Spinal cord (tissue), 10 donors: ENCODE data around the gene KRT7. TPM values are rescaled to one million over a fixed set of nuclear protein-coding genes. Genes with fewer than 3 reads are reported as not detected.

ENCODE experiments used
- DNase-seq, 6 donors: peaks; one replicate each; pipeline versions ENCODE4 v3.0.0 to v3.0.0-alpha.2; 2013 to 2015; ENCODE audit warnings: low spot score in 6 of 6, low read depth in 4 of 6
- H3K27ac ChIP-seq: one replicate; pipeline ENCODE4 v1.5.1; 2013; ENCODE audit warnings: low read depth, low read length, control low read depth
- H3K27me3 ChIP-seq: one replicate; pipeline ENCODE4 v1.6.1; 2013; ENCODE audit warnings: low read length; ENCODE audit not compliant: control insufficient read depth, insufficient read depth
- H3K36me3 ChIP-seq: one replicate; pipeline ENCODE4 v1.6.1; 2013; ENCODE audit warnings: low read length; ENCODE audit not compliant: control insufficient read depth, insufficient read depth
- H3K4me1 ChIP-seq: one replicate; pipeline ENCODE4 v1.6.1; 2013; ENCODE audit warnings: low read length; ENCODE audit not compliant: control insufficient read depth, insufficient read depth
- H3K4me3 ChIP-seq: one replicate; pipeline ENCODE4 v1.5.1; 2013; ENCODE audit warnings: low read depth, low read length, control low read depth
- H3K9me3 ChIP-seq: one replicate; pipeline ENCODE4 v1.6.1; 2013; ENCODE audit warnings: low read length; ENCODE audit not compliant: control insufficient read depth, insufficient read depth
- WGBS: methylation state at CpG from one replicate; pipeline ENCODE4 v1.1.5; 2013; ENCODE audit warnings: missing lambda C conversion rate; ENCODE audit not compliant: insufficient coverage; 5-methylcytosine and 5-hydroxymethylcytosine counted together
- polyA plus RNA-seq, 2 donors: library from polyadenylated mRNA; unstranded; fragments of 120-200 nt; gene quantifications; one replicate each; pipeline ENCODE4 v1.2.1, GENCODE V29; 2013; ENCODE audit not compliant: insufficient read length in 2 of 2
- total RNA-seq, 2 donors: library from RNA; depleted of rRNA in 1 of 2; stranded (reverse); fragments of 120-200 nt in 1 of 2; fragments of >200 nt in 1 of 2; gene quantifications; one replicate each; pipeline versions ENCODE4 v1.2.3 to v1.2.4, GENCODE V29; 2013 to 2014
- donor health status: healthy.

Gene KRT7
- total and polyA plus RNA-seq, 4 donors: 0.33 to 1.2 (median 0.63) TPM; not detected in 1

DNA sequence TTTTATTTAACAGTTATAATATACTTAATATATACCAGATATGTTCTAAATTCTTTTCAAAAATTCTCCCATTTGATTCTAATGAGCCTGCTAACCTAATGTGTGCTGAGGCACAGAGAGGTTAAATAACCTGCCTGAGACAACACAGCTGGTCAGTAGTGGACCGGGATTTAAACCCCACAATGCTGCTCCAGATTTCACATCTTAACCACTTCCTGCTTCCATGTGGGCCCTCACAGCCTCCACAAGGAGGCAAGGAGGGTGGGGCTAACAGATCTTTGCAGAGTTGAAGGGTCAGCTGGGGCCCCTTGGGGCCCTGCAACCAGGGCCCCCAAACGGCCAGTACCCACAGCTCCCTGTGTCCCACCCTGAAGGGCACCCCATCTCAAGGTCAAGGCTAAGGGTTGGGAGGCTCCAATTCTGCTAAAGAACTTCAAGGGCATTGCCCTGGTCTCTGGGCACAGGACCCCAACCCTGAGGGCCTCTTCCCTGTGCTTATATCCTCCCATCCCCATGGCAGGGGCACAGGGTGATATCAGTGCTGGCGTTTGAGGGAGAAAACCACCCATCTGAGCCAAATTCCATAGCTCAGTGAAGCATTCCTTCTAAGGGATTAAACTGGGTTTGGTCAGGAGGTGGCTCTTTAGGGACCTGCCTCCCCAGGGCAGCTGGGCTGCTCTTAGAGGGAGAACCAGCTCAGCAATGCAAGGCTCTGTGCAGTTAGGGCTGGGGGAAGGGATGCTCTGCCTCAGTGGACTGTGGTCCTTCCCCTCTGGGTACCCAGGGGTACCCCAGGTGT lies 43.5 kb upstream of the KRT7 start:
- peaks cover 43% of the 10 kb centered on the region for H3K4me1 ChIP-seq
- H3K4me3 ChIP-seq: no peak overlapping the region
- DNase-seq: no peak
- H3K9me3 ChIP-seq: no peaks in the 10 kb centered on the region
- no peaks in the 10 kb centered on the region for H3K36me3 ChIP-seq
- no peak overlapping the region for H3K27ac ChIP-seq
- H3K27me3 ChIP-seq: no peaks in the 10 kb centered on the region
- 79% methylated on average over 2 of the region's 3 CpGs for WGBS

DNA sequence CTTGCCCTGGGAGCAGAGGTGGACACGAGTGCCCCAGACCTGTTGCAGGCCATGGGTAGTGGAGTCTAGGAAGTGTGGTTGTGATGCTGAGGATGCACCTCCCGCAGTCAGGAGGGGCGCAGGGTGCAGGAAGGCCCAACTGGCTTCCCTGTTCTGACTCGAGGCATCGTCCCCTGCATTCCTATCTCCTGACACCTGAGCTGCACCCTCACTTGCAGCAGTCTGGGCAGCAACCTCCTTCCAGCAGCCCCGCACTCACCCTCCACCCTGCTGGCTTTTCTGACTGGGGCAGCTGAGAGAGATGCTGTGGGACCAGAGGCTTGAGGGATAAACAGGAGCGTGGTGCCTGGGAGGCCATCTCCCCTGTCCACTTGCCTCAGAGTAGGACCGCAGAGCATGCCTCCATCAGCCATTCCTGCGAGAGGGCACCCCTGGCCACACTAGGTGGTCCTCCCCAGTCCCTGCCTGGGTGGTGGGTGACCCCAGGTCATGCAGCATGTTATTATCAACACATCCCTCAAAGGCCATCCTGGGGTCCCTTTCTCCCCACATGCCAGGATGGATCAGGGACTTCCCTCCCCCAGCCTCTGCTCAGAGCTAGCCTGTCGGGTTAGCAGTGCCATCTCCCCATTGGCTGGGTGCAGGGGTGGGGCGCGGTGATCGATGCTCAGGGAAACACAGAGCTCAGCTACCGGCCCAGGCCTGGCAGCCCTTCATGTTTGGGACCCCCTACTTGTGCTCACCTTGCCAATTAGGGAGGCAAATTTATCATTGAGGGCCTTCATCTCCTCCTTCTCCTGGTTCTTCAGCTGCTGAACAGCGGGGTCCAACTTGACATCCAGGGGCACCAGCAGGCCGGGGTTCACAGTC lies 41.9 kb upstream of the KRT7 start:
- Histone ChIP-seq H3K9me3 (no peaks in the 10 kb centered on the region), H3K36me3 (no peaks in the 10 kb centered on the region), H3K27me3 (no peaks in the 10 kb centered on the region), H3K27ac (no peak overlapping the region), H3K4me1 (peaks cover 39% of the 10 kb centered on the region), H3K4me3 (no peak overlapping the region)
- WGBS: 66% methylated on average over 16 of the region's 16 CpGs
- no peak for DNase-seq

DNA sequence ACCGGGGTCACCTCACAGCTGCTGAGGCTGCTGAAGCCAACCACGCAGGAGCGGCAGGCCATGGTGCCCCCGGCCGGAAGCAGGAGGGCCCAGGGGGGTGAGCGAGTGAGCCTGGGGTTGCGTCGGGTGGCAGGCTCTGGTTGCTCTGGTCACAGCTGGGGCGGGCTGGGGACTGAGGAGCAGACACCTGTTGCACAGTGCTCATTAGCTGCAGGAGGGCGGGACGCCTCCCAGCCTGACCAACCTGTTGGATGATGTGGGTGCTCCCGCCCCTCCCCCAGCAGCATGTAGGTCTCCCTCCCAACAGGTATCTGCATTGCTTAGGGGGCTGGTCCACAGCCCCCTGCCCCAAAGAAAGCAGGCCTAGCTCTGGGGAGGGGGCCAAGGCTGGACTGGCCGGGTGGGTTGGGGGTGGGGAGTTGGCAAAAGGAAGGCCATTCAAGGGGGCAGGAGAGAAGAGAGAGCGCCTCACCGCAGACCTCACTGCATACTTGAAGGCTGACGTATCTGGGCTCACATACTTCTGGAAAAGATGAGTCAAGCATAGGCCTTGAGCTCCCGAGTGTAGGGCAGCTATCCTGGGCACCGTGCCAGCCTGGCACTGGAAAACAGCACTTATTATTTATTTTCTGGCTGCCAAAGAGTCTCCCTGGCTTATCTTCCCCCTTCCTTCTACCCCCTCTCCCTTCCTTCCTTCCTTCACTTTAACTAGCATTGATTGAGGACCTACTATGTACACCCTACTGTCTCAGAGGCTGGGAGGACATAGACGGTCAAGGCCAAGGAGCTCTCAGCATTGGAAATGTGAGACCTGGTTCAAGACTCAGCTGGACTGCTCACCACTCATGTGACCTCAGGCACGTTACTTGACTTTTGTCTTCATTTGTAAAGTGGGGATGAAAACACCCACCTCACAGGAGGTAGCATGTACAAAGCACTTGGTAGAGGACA lies 40.9 kb upstream of the KRT7 start, which contains the start of gene KRT80:
KRT80 (minus strand) TSS at position 174 of the 951 bp plus-strand sequence; CDS start at position 62, 112 bp downstream.
- Histone ChIP-seq H3K27me3 (no peaks in the 10 kb centered on the region), H3K36me3 (no peaks in the 10 kb centered on the region), H3K27ac (peak within 1 kb of the TSS; percentile 47), H3K4me3 (no peak within 1 kb of the TSS), H3K9me3 (no peaks in the 10 kb centered on the region), H3K4me1 (peaks cover 39% of the 10 kb centered on the region)
- WGBS: 58% methylated on average over 18 of the region's 20 CpGs
- peak in 3 of 6 donors; percentile 45 to 78 (median 75) for DNase-seq

DNA sequence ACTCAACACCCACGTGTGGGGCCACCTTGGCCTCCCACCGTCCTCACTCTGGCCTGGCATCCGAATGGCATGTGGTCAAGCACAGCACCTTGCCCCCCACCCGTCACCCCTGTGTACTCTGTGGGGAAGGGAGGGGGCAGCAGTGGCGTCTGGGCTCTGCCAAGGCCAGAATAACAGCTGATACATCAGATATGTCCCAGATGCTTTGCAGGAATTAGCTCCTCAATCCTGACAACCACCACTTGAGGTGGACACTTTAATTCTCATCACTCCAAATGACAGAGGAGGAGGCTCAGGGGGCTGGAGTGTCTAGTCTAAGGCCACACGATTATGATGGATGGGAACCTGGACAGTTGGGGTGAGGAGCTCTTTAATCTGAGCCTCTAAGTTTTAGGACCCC lies 39.5 kb upstream of the KRT7 start:
- 80% methylated on average over 1 of the region's 6 CpGs for WGBS
- Histone ChIP-seq H3K9me3 (no peaks in the 10 kb centered on the region), H3K27ac (no peak overlapping the region), H3K4me3 (no peak overlapping the region), H3K36me3 (no peaks in the 10 kb centered on the region), H3K4me1 (peaks cover 47% of the 10 kb centered on the region), H3K27me3 (no peaks in the 10 kb centered on the region)
- DNase-seq: no peak

DNA sequence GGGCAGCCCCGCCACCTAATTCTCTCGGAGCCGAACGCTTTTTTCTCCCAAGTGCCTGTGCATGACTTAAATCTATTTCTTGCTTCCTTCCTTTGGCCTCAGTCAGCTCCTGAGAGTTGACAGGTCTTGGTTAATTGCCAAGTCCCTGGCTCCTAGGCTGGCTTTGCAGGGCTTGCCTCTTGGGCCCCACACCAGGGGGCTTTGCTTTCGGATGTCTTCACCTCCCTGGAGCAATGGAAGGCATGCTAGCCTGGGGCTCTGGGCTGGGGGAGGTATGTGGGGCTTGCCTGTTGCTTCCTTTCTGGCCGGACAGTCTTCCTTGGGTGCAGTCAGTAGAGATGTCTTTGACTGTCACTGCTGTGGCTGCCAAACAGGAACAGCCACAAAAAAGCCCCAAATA lies 39.1 kb upstream of the KRT7 start:
- 48% methylated on average over 5 of the region's 6 CpGs for WGBS
- Histone ChIP-seq H3K36me3 (no peaks in the 10 kb centered on the region), H3K4me3 (no peak overlapping the region), H3K9me3 (no peaks in the 10 kb centered on the region), H3K27ac (no peak overlapping the region), H3K4me1 (peaks cover 51% of the 10 kb centered on the region), H3K27me3 (no peaks in the 10 kb centered on the region)
- no peak for DNase-seq

DNA sequence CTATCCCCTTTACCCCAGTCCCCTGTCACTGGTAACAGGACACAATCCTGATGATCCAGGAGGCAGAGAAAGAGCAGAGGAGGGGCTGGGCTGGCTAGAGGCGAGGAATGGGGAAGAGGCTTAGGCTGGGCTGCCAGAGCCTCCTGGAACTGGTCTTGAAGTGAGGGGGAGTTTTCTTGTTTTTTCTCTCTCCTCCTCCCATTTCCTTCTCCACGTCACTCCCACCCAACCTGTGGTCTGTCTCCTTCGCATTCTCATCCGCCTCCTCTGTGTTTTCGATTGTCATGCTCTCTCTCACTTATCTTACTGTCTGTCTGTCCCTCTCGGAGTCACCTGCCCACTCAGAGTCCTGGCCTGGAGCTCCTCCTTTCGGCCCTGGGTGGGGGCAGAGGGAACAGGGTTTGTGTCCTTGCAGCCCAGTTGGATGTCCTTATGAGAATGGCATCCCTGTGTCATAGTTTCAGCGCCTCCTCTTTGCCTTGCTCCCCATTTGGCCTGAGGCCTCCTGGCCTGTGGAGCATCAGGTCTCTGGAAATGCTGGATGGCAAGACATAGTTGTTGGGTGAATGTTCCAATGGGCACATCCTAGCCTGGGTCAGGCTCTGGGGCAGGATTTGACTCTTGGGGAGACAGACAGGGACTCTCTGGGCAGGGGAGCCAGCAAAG lies 37.8 kb upstream of the KRT7 start:
- H3K4me1 ChIP-seq: peaks cover 59% of the 10 kb centered on the region

DNA sequence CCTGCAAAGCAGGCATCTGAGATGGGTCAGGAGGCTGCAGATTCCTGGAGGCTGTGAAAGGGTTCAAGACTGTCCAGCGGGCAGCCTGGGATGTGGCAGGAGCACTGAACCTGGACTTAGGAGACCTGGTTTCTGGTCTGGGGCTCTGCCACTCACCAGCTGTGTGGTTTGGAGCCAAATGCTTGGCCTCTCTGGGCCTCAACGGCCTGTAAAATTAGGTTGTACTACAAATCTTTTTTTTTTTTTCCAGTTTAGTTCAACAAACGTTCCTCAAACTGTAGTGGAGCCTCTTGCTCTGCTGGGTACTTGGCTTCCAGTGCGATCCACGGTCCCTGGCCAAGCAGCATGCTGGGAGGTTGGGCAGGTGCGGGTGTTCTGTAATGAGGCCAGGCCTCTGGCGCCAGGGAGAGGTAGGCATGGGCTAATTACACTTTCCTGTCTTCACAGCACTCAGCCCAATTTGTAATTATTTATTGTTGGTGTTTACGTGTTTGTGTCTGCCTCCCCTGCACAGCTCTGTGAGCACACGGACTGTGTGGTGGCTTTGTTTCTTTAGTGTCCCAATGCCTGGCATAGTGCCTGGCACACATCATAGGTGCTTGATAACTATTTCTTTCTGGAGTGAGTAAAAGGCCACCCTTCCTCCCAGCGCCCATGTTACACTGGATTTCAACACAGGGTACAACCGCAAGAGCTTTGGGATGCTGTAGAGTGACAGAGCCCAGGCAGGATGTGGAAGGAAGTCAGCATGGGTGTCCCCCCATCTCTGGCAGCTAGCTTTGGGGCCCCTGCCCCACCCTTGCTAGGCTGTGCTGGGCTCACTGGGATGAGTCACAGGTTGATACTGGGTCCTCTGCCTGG lies 35.4 kb upstream of the KRT7 start:
- Histone ChIP-seq H3K4me3 (no peak overlapping the region), H3K27me3 (no peaks in the 10 kb centered on the region), H3K4me1 (peaks cover 47% of the 10 kb centered on the region), H3K9me3 (no peaks in the 10 kb centered on the region), H3K27ac (no peak overlapping the region), H3K36me3 (no peaks in the 10 kb centered on the region)
- WGBS: 55% methylated on average over 6 of the region's 11 CpGs
- no peak for DNase-seq

More for the DNA sequence above, 37.8 kb upstream of the KRT7 start:
- Histone ChIP-seq H3K36me3 (no peaks in the 10 kb centered on the region), H3K27ac (no peak overlapping the region), H3K9me3 (no peaks in the 10 kb centered on the region), H3K27me3 (no peaks in the 10 kb centered on the region), H3K4me3 (no peak overlapping the region)
- DNase-seq: no peak
- WGBS: 89% methylated on average over 4 of the region's 8 CpGs

DNA sequence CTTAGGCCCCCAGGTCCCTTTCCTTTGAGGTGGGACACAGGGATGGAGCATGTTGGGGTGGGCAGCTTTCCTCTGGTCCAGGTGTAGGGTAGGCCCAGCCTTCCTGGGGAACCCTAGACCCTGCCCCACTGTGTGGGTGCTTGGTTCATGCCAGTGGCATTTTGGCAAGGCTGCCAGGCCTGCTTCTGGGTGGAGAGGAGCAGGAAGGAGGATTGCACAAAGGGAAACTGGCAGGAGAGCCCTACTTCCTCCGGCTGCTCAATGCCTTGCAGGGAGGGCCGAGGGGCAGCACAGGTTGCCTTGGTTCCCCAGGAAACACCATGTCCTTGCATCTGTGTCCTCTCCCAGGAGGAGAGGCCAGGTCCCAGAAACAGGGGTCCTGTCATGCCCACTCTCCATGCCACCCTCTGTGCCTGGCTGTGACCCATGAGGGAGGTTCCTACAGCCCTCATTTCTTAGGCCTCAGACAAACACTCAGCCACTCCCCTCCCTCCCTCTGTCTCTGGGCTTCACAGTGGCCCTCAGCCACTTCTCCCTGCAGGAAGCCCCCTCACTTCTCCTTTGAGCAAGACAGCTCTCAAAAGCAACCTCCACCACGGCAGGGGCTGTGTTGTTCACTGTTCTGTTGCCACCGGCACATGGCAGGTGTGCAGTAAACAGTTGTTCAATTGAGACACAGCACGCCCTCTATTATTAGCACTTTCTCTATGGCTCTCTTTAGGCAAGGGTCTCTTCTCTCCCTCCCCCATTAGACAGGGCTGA lies 34.4 kb upstream of the KRT7 start:
- H3K27ac ChIP-seq: no peak overlapping the region
- WGBS: 45% methylated on average over 3 of the region's 5 CpGs

More for the DNA sequence above, 34.4 kb upstream of the KRT7 start:
- no peak for DNase-seq
- Histone ChIP-seq H3K9me3 (no peaks in the 10 kb centered on the region), H3K27me3 (no peaks in the 10 kb centered on the region), H3K4me1 (peaks cover 48% of the 10 kb centered on the region), H3K4me3 (no peak overlapping the region), H3K36me3 (no peaks in the 10 kb centered on the region)
